GM10266 (cell line): ENCODE measurements around the gene TMEM222.

Experiments used
- DNase-seq: peaks from one replicate; pipeline ENCODE4 v3.0.0; 2012; ENCODE audit errors: extremely low spot score
- CTCF ChIP-seq: IDR thresholded peaks from 2 replicates; pipeline ENCODE4 v1.5.1; 2012; ENCODE audit warnings: mild to moderate bottlenecking, low read depth; ENCODE audit not compliant: control insufficient read depth, insufficient read depth; ENCODE audit errors: missing control alignments

TMEM222 gene

GRCh38 chr1:27300341-27301051 lies 21.5 kb upstream of the TMEM222 start:
- peak; percentile 87 for DNase-seq
- TF ChIP-seq CTCF: peak; percentile 100

- TF ChIP-seq CTCF: no peak
- no peak for DNase-seq
Measured at GRCh38 chr1:27301052-27301422, 20.9 kb upstream of the TMEM222 start.

DNA sequence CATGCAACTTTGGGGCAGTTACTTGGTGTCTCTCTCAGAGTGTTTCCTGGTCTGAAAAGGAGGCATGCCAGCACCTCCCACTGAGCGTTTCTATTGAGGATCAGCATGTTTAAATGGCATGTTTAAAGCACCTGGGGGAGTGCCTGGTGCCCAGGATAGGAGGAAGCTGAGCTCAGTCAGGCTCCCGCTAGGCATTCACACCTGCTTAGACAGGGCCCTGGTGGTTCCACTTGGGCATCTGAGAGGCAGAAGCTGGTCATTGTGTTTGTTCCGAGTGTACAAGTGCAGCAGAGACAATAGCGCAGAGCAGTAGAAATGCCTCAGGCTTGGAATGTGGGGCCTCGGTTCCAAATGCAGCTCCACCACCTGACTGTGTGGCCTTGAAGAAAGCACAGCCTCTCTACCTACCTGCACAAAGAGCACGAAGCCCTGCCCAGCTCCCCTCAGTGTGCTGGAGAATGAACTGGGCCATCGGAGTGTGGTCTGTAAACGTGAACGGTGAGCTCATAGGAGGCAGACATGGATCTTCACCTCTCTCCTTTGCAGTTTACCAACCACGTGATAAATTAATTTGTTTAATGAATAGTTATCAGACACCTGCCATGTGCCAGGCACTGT lies 20.3 kb upstream of the TMEM222 start:
- no peak for DNase-seq
- no peak for TF ChIP-seq CTCF

- DNase-seq: no peak
- no peak for TF ChIP-seq CTCF
Measured at GRCh38 chr1:27302612-27303011, 19.4 kb upstream of the TMEM222 start.

- DNase-seq: no peak
- TF ChIP-seq CTCF: no peak
Measured at GRCh38 chr1:27303509-27303908, 18.5 kb upstream of the TMEM222 start.

GRCh38 chr1:27306071-27306470 lies 15.9 kb upstream of the TMEM222 start:
- no peak for DNase-seq
- TF ChIP-seq CTCF: no peak
